Activated naive CD8-positive, alpha-beta T cell (primary cell): ENCODE measurements around the gene PIGZ.

ENCODE experiments used
- H3K27ac Mint-ChIP-seq: one replicate; pipeline ENCODE4 v1.8.0; 2021; ENCODE audit warnings: mixed read lengths
- H3K27me3 Mint-ChIP-seq: one replicate; pipeline ENCODE4 v1.8.0; 2021; ENCODE audit warnings: mixed read lengths
- H3K36me3 Mint-ChIP-seq: one replicate; pipeline ENCODE4 v1.8.0; 2021; ENCODE audit warnings: mixed read lengths
- H3K4me1 Mint-ChIP-seq: one replicate; pipeline ENCODE4 v1.8.0; 2021; ENCODE audit warnings: low read depth, mixed read lengths
- H3K4me3 Mint-ChIP-seq: one replicate; pipeline ENCODE4 v1.8.0; 2021; ENCODE audit warnings: mild to moderate bottlenecking, mixed read lengths
- H3K9me3 Mint-ChIP-seq: one replicate; pipeline ENCODE4 v1.8.0; 2021; ENCODE audit warnings: low read depth, mixed read lengths

Gene PIGZ

GRCh38 chr3:197006860-197007259, 38.2 kb upstream of the PIGZ start:
- peaks cover 5% of the 10 kb centered on the region for H3K4me1 Mint-ChIP-seq
- no peak overlapping the region for H3K27ac Mint-ChIP-seq
- H3K27me3 Mint-ChIP-seq, result no peaks in the 10 kb centered on the region
- H3K36me3 Mint-ChIP-seq, result no peaks in the 10 kb centered on the region
- H3K4me3 Mint-ChIP-seq, result no peak overlapping the region
- H3K9me3 Mint-ChIP-seq, result no peaks in the 10 kb centered on the region

DNA sequence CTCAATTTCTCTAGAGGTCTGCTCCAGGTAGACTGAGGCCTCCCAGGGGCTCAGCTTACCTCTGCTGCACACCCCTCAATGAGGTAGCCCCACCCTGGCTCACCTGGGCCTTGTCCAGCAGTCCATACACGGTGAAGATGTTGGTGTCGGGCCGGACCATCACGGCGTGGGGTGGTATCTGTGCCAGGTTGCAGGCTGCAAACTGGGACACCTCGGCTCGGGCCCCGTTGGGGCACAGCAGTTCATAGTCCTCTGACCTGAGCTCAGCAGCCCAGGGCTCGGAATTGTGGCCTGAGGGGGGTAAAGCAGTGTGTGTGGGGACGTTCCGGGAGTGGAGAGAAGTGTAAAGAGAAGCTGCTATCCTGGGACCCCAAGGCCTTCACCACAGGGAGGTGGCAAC, 37.8 kb upstream of the PIGZ start:
- Mint-ChIP-seq H3K4me3 (no peak overlapping the region), H3K9me3 (no peaks in the 10 kb centered on the region), H3K4me1 (peaks cover 7% of the 10 kb centered on the region), H3K27ac (no peak overlapping the region), H3K27me3 (no peaks in the 10 kb centered on the region), H3K36me3 (no peaks in the 10 kb centered on the region)

- Mint-ChIP-seq H3K27me3 (no peaks in the 10 kb centered on the region), H3K36me3 (no peaks in the 10 kb centered on the region), H3K4me3 (peak overlapping the region; percentile 79), H3K27ac (peak overlapping the region; percentile 84), H3K9me3 (no peaks in the 10 kb centered on the region), H3K4me1 (peaks cover 7% of the 10 kb centered on the region)
Measured at GRCh38 chr3:197003461-197004385, 35.1 kb upstream of the PIGZ start.

- H3K9me3 Mint-ChIP-seq, result no peaks in the 10 kb centered on the region
- H3K4me1 Mint-ChIP-seq, result peaks cover 7% of the 10 kb centered on the region
- no peak overlapping the region for H3K4me3 Mint-ChIP-seq
- no peaks in the 10 kb centered on the region for H3K27me3 Mint-ChIP-seq
- no peaks in the 10 kb centered on the region for H3K36me3 Mint-ChIP-seq
- no peak overlapping the region for H3K27ac Mint-ChIP-seq
Measured at GRCh38 chr3:197002701-197003454, 34.2 kb upstream of the PIGZ start.

DNA sequence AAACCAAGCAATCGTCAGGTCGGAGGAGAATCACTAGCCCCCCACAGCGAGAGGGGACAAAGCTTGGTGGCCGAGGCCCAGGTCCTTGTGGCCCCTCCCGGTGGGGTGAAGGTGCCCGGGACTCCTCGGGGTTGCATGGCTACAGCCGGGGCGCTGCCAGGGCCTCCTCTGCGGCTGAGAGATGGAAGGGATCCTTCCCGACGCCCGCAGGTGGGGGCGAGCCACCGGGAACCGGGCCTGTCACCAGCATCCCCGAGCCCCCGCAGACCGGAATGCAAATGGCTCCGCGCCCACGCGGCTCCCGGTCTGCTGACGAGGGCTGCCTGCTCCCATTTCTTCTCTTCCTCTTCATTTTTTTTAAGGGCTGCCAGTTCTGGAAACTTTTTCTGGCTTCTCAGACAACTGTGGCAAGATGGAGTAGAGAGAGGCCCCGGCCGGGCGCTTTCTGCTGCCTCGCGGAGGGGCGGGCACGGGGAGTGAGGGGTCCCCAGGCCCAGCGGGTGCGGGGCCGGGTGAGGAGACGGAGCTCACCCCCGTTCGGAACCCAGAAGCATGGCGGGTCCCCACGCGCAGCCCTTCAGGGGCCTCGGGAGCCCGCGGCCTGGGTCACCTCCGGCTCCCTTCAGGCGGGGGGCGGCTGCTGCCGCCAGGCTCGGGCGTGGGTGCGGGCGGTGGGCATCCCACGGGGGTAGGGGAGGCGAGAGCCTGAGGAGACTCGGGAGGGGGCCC, 33.5 kb upstream of the PIGZ start:
- peak overlapping the region; percentile 92 for H3K27ac Mint-ChIP-seq
- H3K36me3 Mint-ChIP-seq, result no peaks in the 10 kb centered on the region
- H3K4me1 Mint-ChIP-seq, result peaks cover 7% of the 10 kb centered on the region
- no peaks in the 10 kb centered on the region for H3K27me3 Mint-ChIP-seq
- no peaks in the 10 kb centered on the region for H3K9me3 Mint-ChIP-seq
- peak overlapping the region; percentile 85 for H3K4me3 Mint-ChIP-seq

GRCh38 chr3:197001106-197001971, 32.7 kb upstream of the PIGZ start:
- no peaks in the 10 kb centered on the region for H3K27me3 Mint-ChIP-seq
- peak overlapping the region; percentile 85 for H3K4me3 Mint-ChIP-seq
- no peaks in the 10 kb centered on the region for H3K9me3 Mint-ChIP-seq
- H3K4me1 Mint-ChIP-seq, result peaks cover 7% of the 10 kb centered on the region
- H3K36me3 Mint-ChIP-seq, result no peaks in the 10 kb centered on the region
- H3K27ac Mint-ChIP-seq, result peak overlapping the region; percentile 92

DNA sequence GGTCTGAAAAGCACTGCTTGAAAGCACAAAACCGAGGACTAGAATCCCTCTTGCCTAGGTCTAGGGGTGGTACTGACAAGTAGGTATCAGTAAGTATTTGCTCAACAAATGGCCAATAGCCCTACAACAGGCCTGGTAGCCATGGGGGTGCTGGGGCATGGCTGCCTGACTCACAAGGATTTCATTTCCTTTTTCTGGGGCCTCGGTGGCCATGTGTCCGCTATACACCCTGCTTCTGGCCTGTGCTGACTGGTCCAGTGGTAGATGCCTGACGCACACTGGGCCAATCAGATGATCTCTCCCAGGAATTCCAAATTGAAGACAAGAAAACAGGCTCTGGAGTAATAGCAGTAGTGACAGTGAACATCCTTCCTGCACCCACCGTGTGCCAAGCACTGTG, 31.6 kb upstream of the PIGZ start:
- no peaks in the 10 kb centered on the region for H3K27me3 Mint-ChIP-seq
- H3K4me1 Mint-ChIP-seq, result peaks cover 7% of the 10 kb centered on the region
- no peak overlapping the region for H3K4me3 Mint-ChIP-seq
- H3K36me3 Mint-ChIP-seq, result no peaks in the 10 kb centered on the region
- no peak overlapping the region for H3K27ac Mint-ChIP-seq
- no peaks in the 10 kb centered on the region for H3K9me3 Mint-ChIP-seq

GRCh38 chr3:196998966-196999760, 30.5 kb upstream of the PIGZ start:
- Mint-ChIP-seq H3K27me3 (no peaks in the 10 kb centered on the region), H3K4me3 (no peak overlapping the region), H3K36me3 (no peaks in the 10 kb centered on the region), H3K4me1 (peaks cover 5% of the 10 kb centered on the region), H3K27ac (no peak overlapping the region), H3K9me3 (no peaks in the 10 kb centered on the region)

GRCh38 chr3:196997311-196997710, 28.7 kb upstream of the PIGZ start:
- H3K4me3 Mint-ChIP-seq, result no peak overlapping the region
- H3K9me3 Mint-ChIP-seq, result no peaks in the 10 kb centered on the region
- no peaks in the 10 kb centered on the region for H3K27me3 Mint-ChIP-seq
- peaks cover 2% of the 10 kb centered on the region for H3K4me1 Mint-ChIP-seq
- no peaks in the 10 kb centered on the region for H3K36me3 Mint-ChIP-seq
- H3K27ac Mint-ChIP-seq, result no peak overlapping the region

GRCh38 chr3:196996454-196997265, 28.0 kb upstream of the PIGZ start:
- no peak overlapping the region for H3K4me3 Mint-ChIP-seq
- H3K27ac Mint-ChIP-seq, result no peak overlapping the region
- no peaks in the 10 kb centered on the region for H3K27me3 Mint-ChIP-seq
- no peaks in the 10 kb centered on the region for H3K9me3 Mint-ChIP-seq
- peaks cover under 1% of the 10 kb centered on the region for H3K4me1 Mint-ChIP-seq
- no peaks in the 10 kb centered on the region for H3K36me3 Mint-ChIP-seq

DNA sequence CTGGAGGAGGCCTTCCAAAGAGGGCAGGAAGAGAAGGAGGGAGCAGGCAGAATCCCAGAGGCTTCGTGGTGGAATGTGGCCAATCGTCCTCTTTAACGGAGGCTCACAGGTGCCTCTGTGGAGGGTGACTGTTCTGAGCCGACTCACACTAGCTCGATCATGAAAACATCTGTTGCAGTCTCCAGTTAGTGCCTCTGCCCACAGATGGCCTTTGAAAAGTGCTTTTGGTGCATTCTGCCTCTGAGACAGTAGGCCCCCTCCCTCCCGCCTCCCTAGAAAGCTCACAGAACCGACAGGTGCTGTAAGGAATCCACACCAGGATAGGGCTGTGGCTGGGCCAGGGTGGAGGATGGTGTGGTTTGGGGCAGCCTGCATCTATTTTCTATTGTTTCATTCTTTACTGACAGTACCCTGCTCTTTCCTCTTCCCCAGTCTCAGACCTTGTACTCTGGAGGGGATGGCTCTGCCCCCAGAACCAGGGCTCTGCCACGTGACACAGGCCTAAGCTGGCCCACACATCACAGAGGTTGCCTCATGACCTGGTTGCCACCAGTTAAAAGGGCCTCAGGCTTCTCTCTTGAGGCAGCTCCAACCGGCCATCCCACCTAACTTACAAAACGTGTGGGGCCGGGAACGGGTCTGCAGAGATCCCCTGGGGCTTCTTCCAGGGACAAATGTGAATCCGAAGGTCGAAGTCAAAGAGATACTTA, 27.2 kb upstream of the PIGZ start:
- Mint-ChIP-seq H3K27me3 (no peaks in the 10 kb centered on the region), H3K4me3 (no peak overlapping the region), H3K4me1 (no peaks in the 10 kb centered on the region), H3K9me3 (no peaks in the 10 kb centered on the region), H3K27ac (no peak overlapping the region), H3K36me3 (no peaks in the 10 kb centered on the region)

- H3K27me3 Mint-ChIP-seq, result no peaks in the 10 kb centered on the region
- H3K4me1 Mint-ChIP-seq, result no peaks in the 10 kb centered on the region
- H3K27ac Mint-ChIP-seq, result no peak overlapping the region
- no peaks in the 10 kb centered on the region for H3K36me3 Mint-ChIP-seq
- no peak overlapping the region for H3K4me3 Mint-ChIP-seq
- H3K9me3 Mint-ChIP-seq, result no peaks in the 10 kb centered on the region
Measured at GRCh38 chr3:196995027-196995426, 26.4 kb upstream of the PIGZ start.
